ES-I3 (cell line): ENCODE results near the gene PRSS48.

ENCODE experiments used
- H3K36me3 ChIP-seq: 2 replicates; pipeline ENCODE4 v1.6.1; 2013; ENCODE audit warnings: mild to moderate bottlenecking, low read length, control low read depth, moderate library complexity; ENCODE audit not compliant: insufficient read depth
- H3K4me1 ChIP-seq: 2 replicates; pipeline ENCODE4 v1.6.1; 2013; ENCODE audit warnings: mild to moderate bottlenecking, control low read depth, low read length; ENCODE audit not compliant: insufficient read depth
- H3K9ac ChIP-seq: 2 replicates; pipeline ENCODE4 v1.6.1; 2013; ENCODE audit warnings: low read depth, mild to moderate bottlenecking, low read length, moderate library complexity
- H3K9me3 ChIP-seq: 2 replicates; pipeline ENCODE4 v1.6.1; 2013; ENCODE audit warnings: mild to moderate bottlenecking, low read length, moderate library complexity; ENCODE audit not compliant: control insufficient read depth, insufficient read depth

Gene PRSS48

GRCh38 chr4:151284534-151285245 lies 7.7 kb downstream of the PRSS48 start:
- no peaks in the 10 kb centered on the region for H3K36me3 ChIP-seq
- peaks cover 17% of the 10 kb centered on the region; the same call in 1 of the 2 replicates for H3K4me1 ChIP-seq
- H3K9ac ChIP-seq, result peak overlapping the region; percentile 30
- no peaks in the 10 kb centered on the region for H3K9me3 ChIP-seq

GRCh38 chr4:151287409-151287808 lies 10.4 kb downstream of the PRSS48 start:
- H3K36me3 ChIP-seq, result no peaks in the 10 kb centered on the region
- peaks cover 17% of the 10 kb centered on the region; the same call in 1 of the 2 replicates for H3K4me1 ChIP-seq
- no peaks in the 10 kb centered on the region for H3K9me3 ChIP-seq
- no peak overlapping the region for H3K9ac ChIP-seq

GRCh38 chr4:151291485-151291884 lies 14.5 kb downstream of the PRSS48 start:
- Histone ChIP-seq H3K36me3 (no peaks in the 10 kb centered on the region; the same call in 1 of the 2 replicates), H3K9ac (no peak overlapping the region), H3K9me3 (no peaks in the 10 kb centered on the region), H3K4me1 (peaks cover 3% of the 10 kb centered on the region; the same call in 1 of the 2 replicates)

GRCh38 chr4:151292038-151292437 lies 15.1 kb downstream of the PRSS48 start:
- Histone ChIP-seq H3K9ac (no peak overlapping the region), H3K4me1 (peaks cover 4% of the 10 kb centered on the region; the same call in 1 of the 2 replicates), H3K36me3 (no peaks in the 10 kb centered on the region; the same call in 1 of the 2 replicates), H3K9me3 (no peaks in the 10 kb centered on the region)

- no peaks in the 10 kb centered on the region for H3K9me3 ChIP-seq
- H3K9ac ChIP-seq, result no peak overlapping the region
- peaks cover 4% of the 10 kb centered on the region; the same call in 1 of the 2 replicates for H3K4me1 ChIP-seq
- no peaks in the 10 kb centered on the region; the same call in 1 of the 2 replicates for H3K36me3 ChIP-seq
These were observed 18.0 kb downstream of the PRSS48 start for GRCh38 chr4:151294833-151295496.

GRCh38 chr4:151296227-151296626 lies 19.3 kb downstream of the PRSS48 start:
- H3K9ac ChIP-seq, result no peak overlapping the region
- H3K36me3 ChIP-seq, result no peaks in the 10 kb centered on the region; the same call in 1 of the 2 replicates
- H3K9me3 ChIP-seq, result no peaks in the 10 kb centered on the region
- H3K4me1 ChIP-seq, result peaks cover 4% of the 10 kb centered on the region; the same call in 1 of the 2 replicates

- peaks cover 4% of the 10 kb centered on the region; the same call in 1 of the 2 replicates for H3K4me1 ChIP-seq
These were observed 20.2 kb downstream of the PRSS48 start for GRCh38 chr4:151297170-151297569.

GRCh38 chr4:151302432-151302831 lies 25.5 kb downstream of the PRSS48 start:
- no peak overlapping the region for H3K9ac ChIP-seq
- no peaks in the 10 kb centered on the region for H3K9me3 ChIP-seq
- H3K4me1 ChIP-seq, result peaks cover 5% of the 10 kb centered on the region
- no peaks in the 10 kb centered on the region for H3K36me3 ChIP-seq

More at GRCh38 chr4:151297170-151297569, 20.2 kb downstream of the PRSS48 start:
- H3K9me3 ChIP-seq, result no peaks in the 10 kb centered on the region
- no peak overlapping the region for H3K9ac ChIP-seq
- H3K36me3 ChIP-seq, result no peaks in the 10 kb centered on the region; the same call in 1 of the 2 replicates

GRCh38 chr4:151304226-151304625 lies 27.3 kb downstream of the PRSS48 start:
- Histone ChIP-seq H3K9me3 (no peaks in the 10 kb centered on the region), H3K9ac (no peak overlapping the region), H3K4me1 (peaks cover 5% of the 10 kb centered on the region), H3K36me3 (no peaks in the 10 kb centered on the region)

- Histone ChIP-seq H3K9ac (no peak overlapping the region), H3K36me3 (no peaks in the 10 kb centered on the region), H3K9me3 (no peaks in the 10 kb centered on the region), H3K4me1 (peaks cover 5% of the 10 kb centered on the region)
These were observed 27.8 kb downstream of the PRSS48 start for GRCh38 chr4:151304755-151305154.

- H3K4me1 ChIP-seq, result peaks cover 17% of the 10 kb centered on the region; the same call in 1 of the 2 replicates
- no peak overlapping the region for H3K9ac ChIP-seq
- no peaks in the 10 kb centered on the region for H3K36me3 ChIP-seq
- H3K9me3 ChIP-seq, result no peaks in the 10 kb centered on the region
These were observed 33.3 kb downstream of the PRSS48 start for GRCh38 chr4:151310124-151310728.

- peaks cover 29% of the 10 kb centered on the region for H3K4me1 ChIP-seq
These were observed 36.5 kb downstream of the PRSS48 start for GRCh38 chr4:151313306-151314009.

GRCh38 chr4:151314010-151314355 lies 37.0 kb downstream of the PRSS48 start:
- Histone ChIP-seq H3K36me3 (no peaks in the 10 kb centered on the region), H3K9ac (no peak overlapping the region), H3K4me1 (peaks cover 29% of the 10 kb centered on the region)

More at GRCh38 chr4:151313306-151314009, 36.5 kb downstream of the PRSS48 start:
- H3K9me3 ChIP-seq, result no peaks in the 10 kb centered on the region
- no peak overlapping the region for H3K9ac ChIP-seq
- no peaks in the 10 kb centered on the region for H3K36me3 ChIP-seq

GRCh38 chr4:151314479-151314878 lies 37.5 kb downstream of the PRSS48 start:
- Histone ChIP-seq H3K9me3 (no peaks in the 10 kb centered on the region), H3K9ac (no peak overlapping the region), H3K36me3 (no peaks in the 10 kb centered on the region), H3K4me1 (peaks cover 29% of the 10 kb centered on the region)

More at GRCh38 chr4:151314010-151314355, 37.0 kb downstream of the PRSS48 start:
- no peaks in the 10 kb centered on the region for H3K9me3 ChIP-seq
